Kidney (tissue), 14 donors: ENCODE measurements around the gene DPAGT1. TPM values are rescaled to one million over a fixed set of nuclear protein-coding genes. Genes with fewer than 3 reads are reported as not detected.

Experiments used
- DNase-seq, 5 donors: peaks; one replicate each; pipeline ENCODE4 v3.0.0-alpha.2; 2013 to 2020
- FAIRE-seq: peaks from 2 replicates; lab custom pipeline; 2012; peaks lifted over from hg19 to GRCh38; lab: Jason Lieb, UNC
- H3K27ac ChIP-seq, 2 donors: one replicate each; pipeline ENCODE4 v1.7.0; 2013; ENCODE audit warnings: low read depth in 2 of 2, low read length in 2 of 2, inconsistent platforms in 1 of 2
- H3K27me3 ChIP-seq: one replicate; pipeline ENCODE4 v1.7.1; 2013; ENCODE audit warnings: low read length, inconsistent platforms; ENCODE audit not compliant: control insufficient read depth, insufficient read depth
- H3K36me3 ChIP-seq, 3 donors: one replicate each; pipeline versions ENCODE4 v1.7.0 to v1.7.1; 2013; ENCODE audit warnings: low read length in 3 of 3, control low read depth in 1 of 3, inconsistent platforms in 1 of 3; ENCODE audit not compliant: insufficient read depth in 3 of 3, control insufficient read depth in 2 of 3
- H3K4me1 ChIP-seq, 3 donors: one replicate each; pipeline versions ENCODE4 v1.7.0 to v1.7.1; 2013; ENCODE audit warnings: low read length in 3 of 3, inconsistent platforms in 1 of 3, low read depth in 1 of 3; ENCODE audit not compliant: control insufficient read depth in 2 of 3, insufficient read depth in 2 of 3
- H3K4me3 ChIP-seq, 3 donors: one replicate each; pipeline versions ENCODE4 v1.7.0 to v1.8.1; 2013; ENCODE audit warnings: low read length in 3 of 3, control low read depth in 1 of 3, inconsistent platforms in 1 of 3
- H3K9ac ChIP-seq, 3 donors: one replicate each; pipeline versions ENCODE4 v1.7.0 to v1.7.1; 2013; ENCODE audit warnings: low read length in 3 of 3, control low read depth in 1 of 3, inconsistent platforms in 1 of 3
- H3K9me3 ChIP-seq, 3 donors: one replicate each; pipeline versions ENCODE4 v1.7.0 to v1.7.1; 2013; ENCODE audit warnings: low read length in 3 of 3, control low read depth in 1 of 3, inconsistent platforms in 1 of 3; ENCODE audit not compliant: control insufficient read depth in 2 of 3, insufficient read depth in 1 of 3
- intact Hi-C: fragments of 100-400 bp; cut with DNase I; formaldehyde crosslinking; loops from one replicate; pipeline ENCODE4 v1.11.1; 2022
- polyA plus RNA-seq: library from polyadenylated mRNA; stranded (reverse); fragments of 350-450 nt; fragmentation: Illumina TruSeq; extraction: RNeasy Lipid Tissue Mini Kit (QIAGEN cat#74804); gene quantifications from one replicate; pipeline ENCODE4 v1.2.3, GENCODE V29; 2014; ENCODE audit warnings: low read depth, low replicate concordance; ENCODE audit not compliant: insufficient read depth
- total RNA-seq: library from RNA; stranded (reverse); fragmentation: NEBNext Ultra II Directional; extraction: Animal tissue kit (Norgen Biotek cat#: 25700); gene quantifications from one replicate; pipeline ENCODE4 v1.2.1, GENCODE V29; 2021
- TF ChIP-seq, protein P1 (sequence below): IDR thresholded peaks from 3 replicates; pipeline ENCODE4 v1.5.1; 2012; ENCODE audit warnings: mild to moderate bottlenecking, moderate library complexity, borderline replicate concordance; ENCODE audit not compliant: insufficient read depth; ENCODE audit errors: extremely low read depth
- donor health status: control.
- donor health status: control.
- donor health status: control.
- donor health status: control.
- donor health status: control.
- donor health status: DM: yes; HTN: yes; CAD: no.
- donor health status: Normal renal cell carcinoma (clear cell type).

DPAGT1 gene
- total and polyA plus RNA-seq, 2 donors from 2014 or later: 34.8 to 41.0 TPM

DNA sequence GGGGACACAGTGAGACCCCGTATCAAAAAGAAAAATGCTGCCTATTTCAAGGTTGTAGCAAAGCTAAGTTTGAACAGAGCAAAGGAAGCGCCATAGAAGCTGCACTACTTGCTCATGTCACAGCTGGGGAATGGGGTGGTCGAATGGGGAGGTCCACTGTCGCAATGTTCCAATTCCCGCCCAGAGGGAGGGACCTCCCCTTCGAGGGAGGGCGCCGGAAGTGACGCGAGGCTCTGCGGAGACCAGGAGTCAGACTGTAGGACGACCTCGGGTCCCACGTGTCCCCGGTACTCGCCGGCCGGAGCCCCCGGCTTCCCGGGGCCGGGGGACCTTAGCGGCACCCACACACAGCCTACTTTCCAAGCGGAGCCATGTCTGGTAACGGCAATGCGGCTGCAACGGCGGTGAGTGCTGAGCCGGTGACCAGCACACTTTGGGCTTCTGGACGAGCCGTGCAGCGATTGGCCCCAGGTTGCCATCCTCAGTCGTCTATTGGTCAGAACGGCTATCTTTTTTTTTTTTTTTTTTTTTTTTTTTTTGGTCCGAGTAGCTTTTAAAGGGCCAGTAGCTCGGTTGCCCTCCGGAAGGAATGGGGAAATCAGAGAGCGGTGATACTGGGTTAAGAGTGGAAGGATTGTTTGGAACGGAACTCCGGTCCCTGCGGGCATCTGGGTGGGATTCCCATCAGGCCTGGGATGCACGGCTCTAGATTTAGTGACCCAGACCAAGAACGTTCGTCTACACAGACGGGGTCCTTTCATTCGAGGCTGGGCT lies 16.8 kb downstream of the DPAGT1 start, which contains the start of gene HMBS:
TSS of gene HMBS (plus strand) at position 219 of the 774 bp plus-strand sequence. CDS start at position 372, 153 bp downstream.
- Histone ChIP-seq H3K9me3 (no peaks in the 10 kb centered on the region), H3K27ac (peak within 1 kb of the TSS; percentile 86 to 90), H3K4me3 (peak within 1 kb of the TSS; percentile 90 to 95 (median 91)), H3K4me1 (peaks cover 0 to 10% (median 3%) of the 10 kb centered on the region in 3 donors), H3K9ac (peak within 1 kb of the TSS; percentile 85 to 93 (median 86)), H3K36me3 (peaks cover 0 to 18% (median 15%) of the 10 kb centered on the region in 3 donors), H3K27me3 (no peaks in the 10 kb centered on the region)
- peak; percentile 95 to 98 (median 97) for DNase-seq
- TF ChIP-seq, protein P1, sequence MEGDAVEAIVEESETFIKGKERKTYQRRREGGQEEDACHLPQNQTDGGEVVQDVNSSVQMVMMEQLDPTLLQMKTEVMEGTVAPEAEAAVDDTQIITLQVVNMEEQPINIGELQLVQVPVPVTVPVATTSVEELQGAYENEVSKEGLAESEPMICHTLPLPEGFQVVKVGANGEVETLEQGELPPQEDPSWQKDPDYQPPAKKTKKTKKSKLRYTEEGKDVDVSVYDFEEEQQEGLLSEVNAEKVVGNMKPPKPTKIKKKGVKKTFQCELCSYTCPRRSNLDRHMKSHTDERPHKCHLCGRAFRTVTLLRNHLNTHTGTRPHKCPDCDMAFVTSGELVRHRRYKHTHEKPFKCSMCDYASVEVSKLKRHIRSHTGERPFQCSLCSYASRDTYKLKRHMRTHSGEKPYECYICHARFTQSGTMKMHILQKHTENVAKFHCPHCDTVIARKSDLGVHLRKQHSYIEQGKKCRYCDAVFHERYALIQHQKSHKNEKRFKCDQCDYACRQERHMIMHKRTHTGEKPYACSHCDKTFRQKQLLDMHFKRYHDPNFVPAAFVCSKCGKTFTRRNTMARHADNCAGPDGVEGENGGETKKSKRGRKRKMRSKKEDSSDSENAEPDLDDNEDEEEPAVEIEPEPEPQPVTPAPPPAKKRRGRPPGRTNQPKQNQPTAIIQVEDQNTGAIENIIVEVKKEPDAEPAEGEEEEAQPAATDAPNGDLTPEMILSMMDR: peak; percentile 8
- intact Hi-C loops: no loop called here
- FAIRE-seq: peak; percentile 51

DNA sequence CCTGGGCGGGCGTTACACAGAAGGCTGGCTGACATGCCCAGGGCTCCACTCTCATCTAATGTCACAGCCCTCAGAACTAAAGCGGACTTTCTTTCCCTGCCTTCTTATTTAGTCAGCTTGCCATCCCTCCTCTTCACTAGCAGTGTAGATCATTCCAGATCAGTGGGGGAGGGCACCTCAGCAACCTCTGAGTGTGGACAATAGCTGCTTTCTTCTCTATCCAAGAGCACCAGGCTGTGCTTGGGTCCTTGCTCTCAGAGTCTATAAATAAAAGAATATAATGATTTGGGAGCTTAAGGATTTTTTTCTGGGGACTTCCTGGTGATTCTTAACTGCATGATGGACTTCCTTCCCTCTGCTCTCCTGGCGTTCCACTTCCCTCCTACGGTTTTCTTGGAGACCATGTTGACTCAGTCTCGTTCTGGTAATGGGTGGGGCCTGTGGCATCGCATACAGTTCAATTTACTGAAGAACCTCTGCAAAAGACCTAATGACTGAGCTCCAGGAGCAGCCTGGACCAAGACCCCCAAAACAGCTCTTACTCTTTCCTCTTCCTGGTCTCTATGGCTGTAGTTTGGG lies 19.9 kb downstream of the DPAGT1 start:
- no peak overlapping the region for H3K9ac ChIP-seq
- FAIRE-seq (no peak), DNase-seq (no peak)
- no peak overlapping the region for H3K27ac ChIP-seq
- H3K4me1 ChIP-seq: peaks cover 0 to 10% (median 3%) of the 10 kb centered on the region in 3 donors
- H3K9me3 ChIP-seq: no peaks in the 10 kb centered on the region
- intact Hi-C loops: no loop called here
- TF ChIP-seq, protein P1: no peak
- H3K27me3 ChIP-seq: no peaks in the 10 kb centered on the region
- no peak overlapping the region for H3K4me3 ChIP-seq
- H3K36me3 ChIP-seq: peaks cover 2 to 49% (median 38%) of the 10 kb centered on the region in 3 donors

DNA sequence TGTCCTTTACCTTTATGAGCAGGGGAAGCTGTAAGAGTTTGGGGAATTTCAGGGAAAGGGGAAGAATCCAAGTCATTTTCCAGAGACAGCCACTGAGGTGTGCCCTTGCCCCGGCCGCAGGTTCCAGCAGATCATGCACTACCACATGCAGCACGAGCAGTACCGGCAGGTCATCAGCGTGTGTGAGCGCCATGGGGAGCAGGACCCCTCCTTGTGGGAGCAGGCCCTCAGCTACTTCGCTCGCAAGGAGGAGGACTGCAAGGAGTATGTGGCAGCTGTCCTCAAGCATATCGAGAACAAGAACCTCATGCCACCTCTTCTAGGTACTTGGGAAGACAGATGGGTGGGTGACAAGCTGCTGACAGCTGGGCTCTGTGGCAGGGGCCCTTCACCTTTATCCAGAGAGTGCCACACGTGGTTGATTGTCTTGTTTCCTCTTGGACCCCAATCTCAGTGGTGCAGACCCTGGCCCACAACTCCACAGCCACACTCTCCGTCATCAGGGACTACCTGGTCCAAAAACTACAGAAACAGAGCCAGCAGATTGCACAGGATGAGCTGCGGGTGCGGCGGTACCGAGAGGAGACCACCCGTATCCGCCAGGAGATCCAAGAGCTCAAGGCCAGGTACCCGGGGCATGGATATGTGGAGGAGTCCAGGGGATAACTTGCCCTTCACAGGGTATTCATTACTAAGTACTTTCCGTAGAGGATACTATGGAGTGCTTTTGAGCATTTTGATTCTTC lies 22.8 kb downstream of the DPAGT1 start:
- no peaks in the 10 kb centered on the region for H3K27me3 ChIP-seq
- H3K36me3 ChIP-seq: peaks cover 2 to 59% (median 43%) of the 10 kb centered on the region in 3 donors
- no peaks in the 10 kb centered on the region for H3K4me1 ChIP-seq
- H3K9me3 ChIP-seq: no peaks in the 10 kb centered on the region
- intact Hi-C loops: no loop called here
- FAIRE-seq: no peak
- no peak overlapping the region for H3K27ac ChIP-seq
- no peak overlapping the region for H3K9ac ChIP-seq
- no peak overlapping the region for H3K4me3 ChIP-seq
- peak in 1 of 5 donors; percentile 65 for DNase-seq
- TF ChIP-seq, protein P1: no peak
